Stimulated activated memory B cell treated with anti-CD40 and anti-IgM and Interleukin-4, amounts not matched to agents 10 μg/mL and 1 μg/mL and 100 μg/mL, for 72 hours (primary cell): ENCODE measurements around the gene GH1.
A peak's percentile ranks its signal among the peaks of the same experiment; 100 is the strongest.
"Not testable (repeated sequence)": the region's sequence is repeated elsewhere in the genome, so short reads cannot be mapped to it uniquely, and the experiment has no call there.

Source experiments
- ATAC-seq: fragments of 150-1000 bp; cut with Tn5 transposase; 2 replicates; pipeline ENCODE4 v1.10.0; 2021
- H3K27ac Mint-ChIP-seq: one replicate; pipeline ENCODE4 v1.8.0; 2022; ENCODE audit warnings: mild to moderate bottlenecking, mixed read lengths
- H3K27me3 Mint-ChIP-seq: one replicate; pipeline ENCODE4 v1.8.0; 2022; ENCODE audit warnings: mixed read lengths
- H3K36me3 Mint-ChIP-seq: one replicate; pipeline ENCODE4 v1.8.0; 2022; ENCODE audit warnings: mixed read lengths
- H3K4me1 Mint-ChIP-seq: one replicate; pipeline ENCODE4 v1.8.0; 2022; ENCODE audit warnings: mixed read lengths
- H3K4me3 Mint-ChIP-seq: one replicate; pipeline ENCODE4 v1.8.0; 2022; ENCODE audit warnings: mild to moderate bottlenecking, moderate library complexity, mixed read lengths
- H3K9me3 Mint-ChIP-seq: one replicate; pipeline ENCODE4 v1.8.0; 2022; ENCODE audit warnings: mixed read lengths

GH1 gene

DNA sequence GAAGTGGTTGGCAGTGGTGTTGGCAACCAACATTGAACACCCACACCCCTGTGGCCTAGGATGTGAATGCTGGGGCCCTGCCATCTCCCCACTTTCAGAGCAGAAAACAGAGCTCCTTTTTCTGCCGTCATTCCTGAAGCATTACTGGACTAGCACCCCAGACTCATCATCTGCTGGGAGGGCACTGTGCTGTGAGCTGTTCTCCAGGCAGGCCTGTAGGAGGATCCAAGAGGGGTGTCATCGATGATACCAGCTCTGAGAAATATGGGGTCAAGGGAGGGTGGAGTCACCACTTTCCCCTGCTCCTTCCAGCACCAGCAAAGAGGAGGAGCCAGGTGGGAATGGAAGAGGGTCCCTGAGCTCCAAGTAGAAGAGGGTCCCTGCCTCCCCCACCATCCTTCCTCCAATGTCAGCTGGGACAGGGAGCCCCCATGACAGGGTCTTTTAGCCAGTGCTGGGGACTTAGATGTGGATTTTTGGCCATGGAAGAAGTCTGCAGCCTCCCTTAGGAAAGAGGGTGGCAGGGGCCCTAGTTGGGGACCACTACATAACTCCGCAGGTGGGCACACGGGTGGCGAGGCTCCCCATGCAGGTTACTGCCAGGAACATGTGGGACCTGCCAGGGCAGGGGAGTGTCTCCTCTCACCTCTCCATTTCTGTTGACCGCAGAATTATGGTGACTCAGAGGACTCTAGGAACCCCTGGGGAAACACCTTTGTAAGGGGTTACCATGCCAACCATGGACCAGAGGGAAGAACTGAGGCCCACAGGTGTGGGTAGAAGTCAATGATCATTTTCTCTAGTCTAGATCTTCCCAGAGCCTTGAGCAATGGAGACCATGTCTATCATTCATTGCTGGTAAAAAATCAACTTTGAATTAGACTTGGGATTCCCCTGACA is 19.5 kb downstream of the GH1 start:
- not testable (repeated sequence) for H3K9me3 Mint-ChIP-seq, H3K36me3 Mint-ChIP-seq, H3K4me3 Mint-ChIP-seq, H3K27ac Mint-ChIP-seq
- H3K4me1 Mint-ChIP-seq, result peaks cover 23% of the 10 kb centered on the region
- ATAC-seq, result peak; percentile 70
- peaks cover 20% of the 10 kb centered on the region for H3K27me3 Mint-ChIP-seq

DNA sequence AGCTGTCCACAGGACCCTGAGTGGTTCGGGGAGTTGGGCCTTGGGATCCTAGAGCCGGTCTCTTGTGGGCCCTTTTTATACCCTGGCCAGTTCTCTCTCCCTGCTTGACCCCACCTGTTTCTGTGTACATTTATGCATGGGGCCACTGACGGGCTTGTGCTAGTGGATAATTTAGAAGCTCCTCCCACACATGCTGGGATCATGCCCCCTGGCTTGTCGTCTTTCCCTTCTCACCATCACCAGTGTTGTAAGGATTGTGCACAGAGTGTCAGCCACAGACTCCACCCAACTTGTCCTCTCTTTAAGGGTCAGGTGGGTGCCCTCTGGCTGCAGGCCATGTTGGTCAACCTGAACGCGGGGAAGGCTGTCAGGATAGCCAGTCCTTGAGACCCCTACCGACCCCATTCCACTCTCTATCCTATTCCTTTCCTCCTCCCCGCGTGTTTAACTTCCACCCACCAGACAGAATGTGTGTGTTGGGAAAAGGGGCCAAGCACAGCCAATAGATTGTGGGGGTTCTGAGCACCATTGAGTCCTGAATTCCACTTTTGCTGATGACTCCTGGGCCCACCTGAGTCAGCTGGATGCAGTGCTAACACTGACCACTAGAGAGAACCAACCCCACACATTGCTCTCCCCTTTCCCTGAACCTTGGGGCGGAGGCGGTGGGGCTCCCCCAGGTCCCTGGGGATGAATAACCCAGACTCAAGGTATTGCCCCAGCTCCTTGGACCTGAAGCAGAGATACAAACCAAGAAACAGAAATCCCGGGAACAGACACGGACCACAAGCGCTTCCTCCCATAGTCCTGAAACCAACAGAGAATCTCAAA is 21.9 kb downstream of the GH1 start, which contains the start of gene CSH1:
Gene CSH1, minus strand, starts transcription at position 51 of the 831 bp plus-strand sequence. CDS start 63 bp downstream, outside the sequence.
- H3K36me3 Mint-ChIP-seq, H3K27ac Mint-ChIP-seq, H3K9me3 Mint-ChIP-seq, H3K4me3 Mint-ChIP-seq: not testable (repeated sequence)
- ATAC-seq, result peak; percentile 44
- Mint-ChIP-seq H3K27me3 (peaks cover 19% of the 10 kb centered on the region), H3K4me1 (peaks cover 17% of the 10 kb centered on the region)

DNA sequence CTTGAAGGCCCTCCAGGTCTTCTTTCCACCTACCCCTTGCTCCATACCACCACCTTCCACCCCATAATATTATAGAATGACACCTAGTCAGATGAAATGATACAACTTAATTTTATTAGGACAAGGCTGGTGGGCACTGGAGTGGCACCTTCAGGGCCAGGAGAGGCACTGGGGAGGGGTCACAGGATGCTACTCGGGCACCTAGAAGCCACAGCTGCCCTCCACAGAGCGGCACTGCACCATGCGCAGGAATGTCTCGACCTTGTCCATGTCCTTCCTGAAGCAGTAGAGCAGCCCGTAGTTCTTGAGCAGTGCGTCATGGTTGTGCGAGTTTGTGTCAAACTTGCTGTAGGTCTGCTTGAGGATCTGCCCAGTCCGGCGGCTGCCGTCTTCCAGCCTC is 23.8 kb downstream of the GH1 start:
- not testable (repeated sequence) for H3K27ac Mint-ChIP-seq, ATAC-seq, H3K4me3 Mint-ChIP-seq, H3K9me3 Mint-ChIP-seq, H3K36me3 Mint-ChIP-seq
- H3K27me3 Mint-ChIP-seq, result peaks cover 10% of the 10 kb centered on the region
- H3K4me1 Mint-ChIP-seq, result peaks cover 15% of the 10 kb centered on the region

DNA sequence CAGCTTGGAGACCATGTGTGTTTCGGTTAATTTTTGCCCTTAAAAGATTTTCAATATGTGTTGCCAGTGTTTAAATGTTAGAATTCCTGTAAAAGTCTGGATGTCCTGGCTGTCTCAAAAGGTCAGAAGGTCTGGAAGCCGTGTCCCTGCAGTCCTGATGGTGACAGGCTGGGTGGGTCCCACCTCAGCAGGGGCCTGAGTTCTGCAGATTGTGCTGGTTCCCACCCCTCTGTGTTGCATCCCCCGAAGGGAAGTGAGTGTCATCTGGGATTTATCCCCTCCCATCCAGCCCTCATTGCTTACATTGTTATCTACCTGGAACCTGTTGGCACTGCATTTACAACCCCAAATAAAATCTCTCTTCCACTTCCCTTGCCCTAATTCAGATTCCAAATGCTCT is 24.6 kb downstream of the GH1 start:
- H3K9me3 Mint-ChIP-seq, ATAC-seq, H3K27ac Mint-ChIP-seq, H3K4me3 Mint-ChIP-seq, H3K36me3 Mint-ChIP-seq: not testable (repeated sequence)
- Mint-ChIP-seq H3K27me3 (peaks cover 10% of the 10 kb centered on the region), H3K4me1 (peaks cover 12% of the 10 kb centered on the region)

DNA sequence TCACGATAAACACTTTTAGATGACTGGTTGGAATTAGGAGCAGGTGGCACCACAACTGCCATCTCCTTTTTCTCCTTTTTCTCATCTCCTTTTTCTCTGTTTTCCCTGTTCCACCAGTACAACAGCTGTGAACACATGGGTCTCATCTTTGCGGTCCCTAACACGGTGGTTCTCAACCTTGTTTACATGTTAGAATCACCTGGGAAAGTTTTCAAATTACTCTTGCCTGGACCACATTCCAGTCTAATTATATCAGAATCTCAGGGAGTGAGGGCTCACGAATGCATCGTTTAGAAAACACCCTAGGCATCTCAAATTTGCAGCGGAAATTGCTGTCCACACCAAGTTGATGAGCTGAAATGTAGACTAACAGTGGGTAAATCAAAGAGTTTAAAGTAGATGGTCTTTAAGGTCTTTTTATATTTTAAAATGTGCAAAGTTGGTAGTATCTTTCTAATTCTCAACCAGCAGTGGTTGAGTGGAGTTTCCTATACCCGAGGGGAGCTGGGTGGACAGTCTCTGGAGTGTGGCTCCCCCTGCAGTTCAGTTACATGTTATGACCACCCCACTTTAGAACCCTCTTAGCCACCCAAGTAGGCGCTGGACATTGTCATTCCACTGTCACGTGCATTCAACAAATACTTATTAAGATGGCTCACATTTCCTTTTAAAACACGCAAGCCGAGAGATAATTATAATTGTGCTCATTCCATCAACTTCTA is 26.2 kb downstream of the GH1 start:
- not testable (repeated sequence) for H3K9me3 Mint-ChIP-seq, H3K36me3 Mint-ChIP-seq, H3K27me3 Mint-ChIP-seq, H3K4me3 Mint-ChIP-seq, H3K27ac Mint-ChIP-seq, ATAC-seq
- peaks cover 14% of the 10 kb centered on the region for H3K4me1 Mint-ChIP-seq

DNA sequence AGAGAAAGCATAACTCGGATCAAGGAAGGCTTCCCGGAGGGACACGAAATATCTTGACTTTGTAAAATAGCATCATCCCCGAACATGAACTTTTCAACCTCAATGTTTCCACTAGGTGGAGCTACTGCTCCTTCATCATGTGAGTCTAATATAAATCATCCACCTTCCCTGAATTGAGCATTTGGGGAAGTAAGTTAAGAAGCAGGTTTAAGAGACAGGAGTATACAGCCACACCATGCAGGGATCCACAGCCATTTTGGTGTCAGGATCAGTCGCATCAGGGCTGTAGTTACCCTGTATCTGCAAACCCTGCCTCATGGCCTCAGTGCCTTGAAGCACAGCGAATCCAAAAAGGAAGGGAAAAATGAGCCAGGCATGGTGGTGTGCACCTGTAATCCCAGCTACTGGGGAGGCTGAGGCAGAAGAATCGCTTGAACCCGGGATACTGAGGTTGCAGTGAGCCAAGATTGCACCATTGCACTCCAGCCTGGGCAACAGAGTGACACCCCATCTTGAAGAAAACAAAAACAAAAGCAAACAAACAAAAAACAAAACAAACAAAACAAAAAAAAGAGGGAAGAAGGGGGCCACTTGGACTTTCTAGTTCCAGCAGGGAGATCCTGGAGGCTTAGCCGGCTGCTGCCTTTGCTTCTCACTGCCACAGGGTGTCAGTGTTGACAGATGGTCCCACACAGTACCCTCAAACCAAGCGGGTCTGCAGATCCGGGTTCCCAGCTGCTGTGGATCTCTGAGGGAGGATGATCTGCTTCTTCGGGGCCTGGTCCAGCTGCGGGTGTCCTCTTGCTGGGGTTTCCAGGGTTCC is 29.4 kb downstream of the GH1 start:
- H3K27me3 Mint-ChIP-seq, H3K27ac Mint-ChIP-seq, H3K9me3 Mint-ChIP-seq, H3K4me3 Mint-ChIP-seq, H3K36me3 Mint-ChIP-seq: not testable (repeated sequence)
- peaks cover 15% of the 10 kb centered on the region for H3K4me1 Mint-ChIP-seq
- peak; percentile 83 for ATAC-seq

DNA sequence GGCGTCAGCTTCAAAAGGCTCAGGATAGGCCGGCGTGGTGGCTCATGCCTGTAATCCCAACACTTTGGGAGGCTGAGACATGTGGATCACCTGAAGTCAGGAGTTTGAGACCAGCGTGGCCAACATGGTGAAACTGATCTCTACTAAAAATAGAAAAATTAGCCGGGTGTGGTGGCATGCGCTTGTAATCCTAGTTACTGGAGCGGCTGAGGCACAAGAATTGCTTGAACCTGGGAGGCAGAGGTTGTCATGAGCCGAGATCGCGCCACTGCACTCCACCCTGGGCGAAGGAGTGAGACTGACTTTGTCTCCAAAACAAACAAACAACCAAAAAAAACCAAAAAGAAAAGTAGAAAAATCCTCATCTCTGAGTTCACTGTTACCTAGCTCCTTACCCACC is 33.5 kb downstream of the GH1 start:
- peaks cover 22% of the 10 kb centered on the region for H3K4me1 Mint-ChIP-seq
- not testable (repeated sequence) for H3K27me3 Mint-ChIP-seq, H3K36me3 Mint-ChIP-seq, H3K9me3 Mint-ChIP-seq, H3K27ac Mint-ChIP-seq, ATAC-seq, H3K4me3 Mint-ChIP-seq

DNA sequence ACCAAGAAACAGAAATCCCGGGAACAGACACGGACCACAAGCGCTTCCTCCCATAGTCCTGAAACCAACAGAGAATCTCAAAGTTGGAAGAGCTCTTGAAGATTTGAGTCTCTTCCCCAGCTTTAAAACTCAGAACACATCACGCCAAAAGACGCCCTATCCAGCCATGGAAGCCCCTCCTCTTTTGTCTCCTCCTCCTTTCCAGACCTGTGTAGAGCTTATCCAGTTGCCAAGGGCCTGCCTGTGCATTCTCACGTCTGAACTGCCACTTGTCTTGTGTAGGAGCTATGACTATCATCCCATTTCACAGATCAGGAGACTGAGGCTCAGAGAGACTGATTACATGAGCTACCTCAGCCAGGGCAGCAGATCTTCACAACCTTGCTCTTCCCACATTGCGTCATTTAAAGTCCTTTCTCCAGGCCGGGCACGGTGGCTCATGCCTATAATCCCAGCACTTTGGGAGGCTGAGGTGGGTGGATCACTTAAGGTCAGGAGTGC is 36.0 kb downstream of the GH1 start:
- ATAC-seq, H3K36me3 Mint-ChIP-seq, H3K27ac Mint-ChIP-seq: not testable (repeated sequence)

DNA sequence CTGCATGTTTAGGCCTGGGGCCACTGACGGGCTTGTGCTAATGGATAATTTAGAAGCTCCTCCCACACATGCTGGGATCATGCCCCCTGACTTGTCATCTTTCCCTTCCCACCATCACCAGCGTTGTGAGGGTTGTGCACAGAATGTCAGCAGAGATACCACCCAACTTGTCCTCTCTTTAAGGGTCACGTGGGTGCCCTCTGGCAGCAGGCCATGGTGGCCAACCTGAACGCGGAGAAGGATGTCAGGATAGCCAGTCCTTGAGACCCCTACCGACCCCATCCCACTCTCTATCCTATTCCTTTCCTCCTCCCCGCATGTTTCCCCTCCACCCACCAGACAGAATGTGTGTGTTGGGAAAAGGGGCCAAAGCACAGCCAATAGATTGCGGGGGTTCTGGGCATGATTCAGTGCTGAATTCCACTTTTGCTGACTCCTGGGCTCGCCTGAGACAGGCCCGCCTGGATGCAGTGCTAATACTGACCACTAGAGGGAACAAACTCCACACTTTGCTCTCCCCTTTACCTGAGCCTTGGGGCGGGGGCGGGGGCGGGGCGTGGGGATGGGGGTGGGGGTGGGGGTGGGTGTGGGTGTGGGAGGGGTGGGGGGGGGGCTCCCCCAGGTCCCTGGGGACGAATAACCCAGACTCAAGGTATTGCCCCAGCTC is 36.6 kb downstream of the GH1 start, which contains the start of gene GH2:
Gene GH2, minus strand, starts transcription at position 10 of the 667 bp plus-strand sequence. CDS start 143 bp downstream, outside the sequence.
- H3K27me3 Mint-ChIP-seq, result no peaks in the 10 kb centered on the region
- H3K27ac Mint-ChIP-seq, result no peak within 1 kb of the TSS
- no peaks in the 10 kb centered on the region for H3K36me3 Mint-ChIP-seq
- H3K4me1 Mint-ChIP-seq, result peaks cover 31% of the 10 kb centered on the region
- no peaks in the 10 kb centered on the region for H3K9me3 Mint-ChIP-seq
- H3K4me3 Mint-ChIP-seq, result no peak within 1 kb of the TSS
- peak; percentile 73 for ATAC-seq

More for the DNA sequence above, 36.0 kb downstream of the GH1 start:
- not testable (repeated sequence) for H3K9me3 Mint-ChIP-seq, H3K4me3 Mint-ChIP-seq, H3K27me3 Mint-ChIP-seq
- H3K4me1 Mint-ChIP-seq, result peaks cover 31% of the 10 kb centered on the region

DNA sequence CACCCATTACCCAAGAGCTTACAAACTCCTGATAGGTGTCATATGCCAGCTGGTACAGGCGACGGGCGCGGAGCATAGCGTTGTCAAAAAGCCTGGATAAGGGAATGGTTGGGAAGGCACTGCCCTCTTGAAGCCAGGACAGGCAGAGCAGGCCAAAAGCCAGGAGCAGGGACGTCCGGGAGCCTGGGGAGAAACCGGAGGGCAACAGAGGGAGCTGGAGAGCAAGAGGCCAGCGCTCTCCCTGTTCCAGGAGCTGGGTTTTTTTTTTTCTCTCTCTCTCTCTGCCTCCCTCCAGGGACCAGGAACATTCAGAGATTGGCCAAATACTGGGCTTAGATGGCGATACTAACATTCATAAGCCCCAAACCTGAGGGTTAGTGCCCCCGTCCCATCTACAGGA is 37.3 kb downstream of the GH1 start:
- H3K27me3 Mint-ChIP-seq, ATAC-seq, H3K4me3 Mint-ChIP-seq, H3K27ac Mint-ChIP-seq, H3K36me3 Mint-ChIP-seq, H3K9me3 Mint-ChIP-seq: not testable (repeated sequence)
- H3K4me1 Mint-ChIP-seq, result peaks cover 31% of the 10 kb centered on the region

DNA sequence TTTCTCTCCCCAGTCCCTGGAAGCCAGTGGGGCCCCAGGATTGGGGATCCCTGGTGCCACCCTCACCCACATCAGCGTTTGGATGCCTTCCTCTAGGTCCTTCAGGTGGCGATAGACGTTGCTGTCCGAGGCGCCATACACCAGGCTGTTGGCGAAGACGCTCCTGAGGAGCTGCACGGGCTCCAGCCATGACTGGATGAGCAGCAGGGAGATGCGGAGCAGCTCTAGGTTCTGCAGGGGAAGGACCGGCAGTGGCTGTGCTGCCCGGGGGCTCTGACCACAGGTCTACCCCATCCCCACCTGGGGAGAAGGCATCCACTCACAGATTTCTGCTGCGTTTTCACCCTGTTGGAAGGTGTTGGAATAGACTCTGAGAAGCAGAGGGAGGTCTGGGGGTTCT is 37.9 kb downstream of the GH1 start:
- H3K4me3 Mint-ChIP-seq, result no peak overlapping the region
- ATAC-seq, result no peak
- no peak overlapping the region for H3K27ac Mint-ChIP-seq
- peaks cover 2% of the 10 kb centered on the region for H3K27me3 Mint-ChIP-seq
- peaks cover 31% of the 10 kb centered on the region for H3K4me1 Mint-ChIP-seq
- H3K9me3 Mint-ChIP-seq, result no peaks in the 10 kb centered on the region
- H3K36me3 Mint-ChIP-seq, result no peaks in the 10 kb centered on the region

DNA sequence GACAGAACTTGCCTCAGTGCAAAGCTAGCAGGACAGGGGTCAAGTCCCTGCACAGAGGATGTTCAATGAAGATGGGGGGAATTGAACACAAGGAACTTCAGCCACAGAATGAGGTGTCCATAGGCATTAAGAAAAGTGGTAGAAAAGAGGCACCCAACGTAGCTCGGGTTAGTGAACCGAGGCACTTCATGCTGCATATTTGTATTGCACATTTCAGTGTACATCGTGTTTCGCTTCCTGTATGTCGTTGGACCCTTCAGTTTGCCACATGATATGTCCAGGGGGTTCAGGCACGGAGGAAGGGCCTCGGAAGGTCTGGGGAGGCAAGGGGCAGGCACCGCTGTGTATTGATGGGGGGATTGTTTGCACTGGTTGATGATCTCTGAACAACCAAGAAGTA is 40.2 kb downstream of the GH1 start:
- Mint-ChIP-seq H3K4me3 (peak overlapping the region; percentile 49), H3K4me1 (peaks cover 27% of the 10 kb centered on the region), H3K27me3 (peaks cover 11% of the 10 kb centered on the region), H3K27ac (peak overlapping the region; percentile 9)
- peak; percentile 66 for ATAC-seq
- H3K9me3 Mint-ChIP-seq, H3K36me3 Mint-ChIP-seq: not testable (repeated sequence)

DNA sequence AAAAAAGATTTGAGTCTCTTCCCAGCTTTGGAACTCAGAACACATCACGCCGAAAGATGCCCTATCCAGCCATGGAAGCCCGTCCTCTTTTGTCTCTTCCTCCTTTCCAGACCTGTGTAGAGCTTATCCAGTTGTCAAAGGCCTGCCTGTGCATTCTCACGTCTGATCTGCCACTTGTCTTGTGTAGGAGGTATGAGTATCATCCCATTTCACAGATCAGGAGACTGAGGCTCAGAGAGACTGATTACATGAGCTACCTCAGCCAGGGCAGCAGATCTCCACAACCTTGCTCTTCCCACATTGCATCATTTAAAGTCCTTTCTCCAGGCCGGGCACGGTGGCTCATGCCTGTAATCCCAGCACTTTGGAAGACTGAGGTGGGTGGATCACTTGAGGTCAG is 43.9 kb downstream of the GH1 start:
- not testable (repeated sequence) for H3K36me3 Mint-ChIP-seq, ATAC-seq, H3K4me3 Mint-ChIP-seq, H3K9me3 Mint-ChIP-seq, H3K27ac Mint-ChIP-seq
- Mint-ChIP-seq H3K27me3 (peaks cover 11% of the 10 kb centered on the region), H3K4me1 (peaks cover 21% of the 10 kb centered on the region)
